Fibroblast of pulmonary artery (primary cell): Measurements from ENCODE around the gene DGKQ.

Experiments
- DNase-seq: peaks from one replicate; pipeline ENCODE4 v3.0.0-alpha.2; 2010; ENCODE audit warnings: low read depth
- H3K4me3 ChIP-seq: replicated peaks from 2 replicates; pipeline ENCODE4 v1.5.1; 2011; ENCODE audit warnings: low read depth, mild to moderate bottlenecking, control low read depth, low read length, moderate library complexity
- CTCF ChIP-seq: IDR thresholded peaks from 2 replicates; pipeline ENCODE4 v1.5.1; 2011; ENCODE audit warnings: mild to moderate bottlenecking, control low read depth, low read length, inconsistent platforms; ENCODE audit errors: missing control alignments

The DGKQ gene

DNA sequence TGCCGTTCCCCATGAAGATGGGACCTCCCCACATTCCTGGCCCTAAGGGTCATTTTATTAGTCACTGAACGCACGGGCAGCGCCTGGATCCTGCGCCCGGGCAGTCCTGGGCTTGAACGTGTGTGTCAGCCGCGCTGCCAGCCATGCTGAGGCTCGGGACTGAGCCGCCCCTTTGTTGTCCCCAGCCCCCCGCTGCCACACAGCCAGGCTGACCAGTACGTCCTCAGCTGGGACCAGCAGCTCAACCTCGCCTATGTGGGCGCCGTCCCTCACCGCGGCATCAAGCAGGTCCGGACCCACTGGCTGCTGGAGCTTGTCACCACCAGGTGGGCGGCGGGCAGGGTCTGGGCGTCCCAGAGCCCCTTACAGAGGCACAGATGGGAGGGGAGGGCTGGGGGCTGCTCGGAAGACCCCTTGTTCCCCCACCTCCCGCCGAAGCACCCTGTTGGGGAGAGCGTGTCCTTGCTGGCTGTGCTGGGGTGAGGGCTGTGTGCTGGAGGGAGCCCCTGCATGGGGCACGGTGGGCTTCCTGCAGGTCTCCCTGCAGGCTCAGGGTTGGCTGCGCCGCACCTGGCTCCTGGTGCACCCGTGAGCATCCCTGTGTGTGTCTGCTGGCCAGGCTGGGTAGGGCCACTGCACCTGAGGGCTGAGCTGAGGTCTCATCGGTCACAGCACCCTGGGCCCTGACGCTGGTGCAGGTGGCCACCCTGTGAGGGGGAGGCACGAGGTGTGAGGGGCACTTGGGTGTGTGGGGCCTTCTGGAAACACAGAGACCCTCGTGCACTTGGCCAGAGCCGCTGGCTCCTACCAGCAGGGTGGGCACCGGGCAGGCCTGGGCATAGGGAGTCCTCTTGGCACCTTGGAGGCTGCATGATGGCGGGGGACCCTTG, 14.5 kb upstream of the DGKQ start:
- peak overlapping the region; percentile 73 for H3K4me3 ChIP-seq
- TF ChIP-seq CTCF: no peak
- no peak for DNase-seq

DNA sequence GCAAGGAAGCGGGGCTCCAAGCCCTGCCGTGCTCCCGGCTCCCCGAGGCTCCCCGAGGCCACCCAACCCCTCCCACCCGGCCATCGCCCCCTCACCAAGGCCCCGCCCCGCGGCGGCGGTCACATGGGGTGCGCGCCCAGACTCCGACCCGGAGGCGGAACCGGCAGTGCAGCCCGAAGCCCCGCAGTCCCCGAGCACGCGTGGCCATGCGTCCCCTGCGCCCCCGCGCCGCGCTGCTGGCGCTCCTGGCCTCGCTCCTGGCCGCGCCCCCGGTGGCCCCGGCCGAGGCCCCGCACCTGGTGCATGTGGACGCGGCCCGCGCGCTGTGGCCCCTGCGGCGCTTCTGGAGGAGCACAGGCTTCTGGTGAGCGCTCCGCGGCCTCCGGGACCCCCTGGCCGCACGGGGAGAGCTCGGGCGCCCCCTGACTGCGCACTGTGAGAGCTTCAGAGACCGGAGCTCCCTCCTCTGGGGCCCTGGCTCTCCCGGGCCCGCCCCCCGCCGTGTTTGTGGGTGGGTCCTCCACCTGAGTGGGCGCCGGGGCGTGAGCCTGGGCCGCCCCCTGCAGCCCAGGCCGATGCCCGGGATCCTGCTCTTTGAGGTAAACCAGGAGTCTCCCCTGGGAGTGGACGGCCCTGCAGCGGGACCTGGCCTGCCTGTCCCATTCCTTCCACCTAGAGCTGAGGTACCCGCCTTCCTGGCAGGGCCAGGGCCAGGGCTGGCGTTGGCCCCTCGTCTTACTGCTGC, 13.7 kb upstream of the DGKQ start, which contains the start of gene IDUA:
Gene IDUA (plus strand): TSS at position 166 of the 745 bp plus-strand sequence. CDS start 41 bp downstream, at position 207.
- peak; percentile 59 for DNase-seq
- peak; percentile 37 for TF ChIP-seq CTCF
- H3K4me3 ChIP-seq: peak within 1 kb of the TSS; percentile 73

DNA sequence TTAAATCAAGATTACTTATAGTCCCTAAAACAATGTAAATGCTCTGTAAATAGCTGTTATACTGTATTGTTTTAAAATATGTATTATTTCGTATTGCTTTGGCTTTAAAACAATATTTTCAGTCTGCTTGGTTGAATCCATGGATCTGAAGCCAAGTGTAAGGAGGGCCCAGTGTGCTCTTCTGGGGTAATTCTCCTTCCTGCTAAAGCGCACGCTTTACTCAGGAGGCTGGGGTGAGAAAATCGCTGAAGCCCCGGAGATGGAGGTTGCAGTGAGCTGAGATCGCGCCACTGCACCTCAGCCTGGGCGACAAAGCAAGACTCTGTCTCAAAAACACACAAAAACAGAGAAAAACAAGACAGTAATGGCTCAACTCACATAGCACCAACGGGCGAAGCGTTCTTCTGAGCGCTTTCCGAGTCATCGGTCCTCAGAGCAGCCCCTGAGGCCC, 13.1 kb upstream of the DGKQ start:
- H3K4me3 ChIP-seq: peak overlapping the region; percentile 73
- TF ChIP-seq CTCF: no peak
- DNase-seq: no peak

DNA sequence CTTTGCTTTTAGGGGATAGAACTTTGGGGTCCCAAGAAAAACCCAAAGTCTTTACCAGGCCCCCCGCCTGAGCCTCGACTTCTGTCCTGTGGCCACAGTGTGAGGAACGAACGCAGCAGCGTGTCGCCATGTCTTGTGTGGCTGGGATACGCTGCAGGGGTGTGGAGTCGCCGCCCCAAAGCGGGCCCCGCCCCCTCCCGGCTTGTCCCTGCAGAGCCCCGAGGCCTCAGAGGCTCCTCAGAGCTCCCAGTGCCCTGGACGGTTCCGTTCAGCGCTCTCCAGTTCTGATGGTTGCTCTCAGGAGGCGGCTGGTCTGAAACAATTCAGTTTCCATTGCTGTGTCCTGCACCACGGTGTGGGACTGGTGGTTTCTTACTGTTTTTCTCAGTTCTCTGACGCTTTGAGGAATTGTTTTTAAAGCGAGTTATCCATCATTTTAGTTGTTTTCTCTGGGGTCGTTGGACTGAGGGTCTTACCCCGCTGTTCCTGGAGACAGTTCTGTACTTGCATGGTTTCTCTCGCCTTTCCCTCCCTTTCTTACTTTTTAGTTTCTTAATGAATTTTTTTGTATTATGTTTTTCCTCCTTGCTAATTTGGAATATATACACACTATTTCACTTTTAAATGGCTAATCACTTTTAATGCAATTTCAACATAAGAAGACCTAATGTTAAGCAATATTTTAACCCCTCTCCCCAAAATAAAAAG, 11.9 kb upstream of the DGKQ start:
- H3K4me3 ChIP-seq: no peak overlapping the region
- DNase-seq: peak; percentile 22
- TF ChIP-seq CTCF: no peak

DNA sequence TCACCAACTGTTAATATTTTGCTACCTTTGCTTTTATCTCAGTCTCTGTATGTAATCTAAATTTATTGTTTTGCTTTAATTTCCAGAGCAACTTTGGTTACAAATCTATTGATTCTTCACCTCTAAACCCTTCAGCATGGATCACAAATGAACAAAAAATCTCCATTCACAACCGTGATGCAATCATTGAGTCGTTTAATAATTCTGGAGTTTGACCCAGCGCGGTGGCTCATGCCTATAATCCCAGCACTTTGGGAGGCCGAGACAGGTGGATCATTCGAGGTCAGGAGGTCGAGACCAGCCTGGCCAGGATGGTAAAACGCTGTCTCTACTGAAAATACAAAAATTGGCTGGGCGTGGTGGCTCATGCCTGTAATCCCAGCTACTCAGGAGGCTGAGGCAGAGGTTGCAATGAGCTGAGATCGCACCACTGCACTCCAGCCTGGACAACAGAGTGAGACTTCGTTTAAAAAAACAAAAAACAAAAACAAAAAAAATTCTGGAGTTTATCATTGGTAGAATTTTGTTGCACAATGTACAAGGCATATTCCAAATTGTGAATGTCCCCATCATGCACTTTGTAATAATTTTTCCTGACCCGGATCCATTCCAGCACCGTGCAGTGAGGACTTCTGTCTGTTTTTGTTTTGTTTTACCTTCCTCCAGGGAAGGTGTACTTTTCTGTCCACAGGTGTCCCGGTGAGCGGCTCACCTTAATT, 11.1 kb upstream of the DGKQ start:
- no peak for DNase-seq
- no peak overlapping the region for H3K4me3 ChIP-seq
- TF ChIP-seq CTCF: no peak

DNA sequence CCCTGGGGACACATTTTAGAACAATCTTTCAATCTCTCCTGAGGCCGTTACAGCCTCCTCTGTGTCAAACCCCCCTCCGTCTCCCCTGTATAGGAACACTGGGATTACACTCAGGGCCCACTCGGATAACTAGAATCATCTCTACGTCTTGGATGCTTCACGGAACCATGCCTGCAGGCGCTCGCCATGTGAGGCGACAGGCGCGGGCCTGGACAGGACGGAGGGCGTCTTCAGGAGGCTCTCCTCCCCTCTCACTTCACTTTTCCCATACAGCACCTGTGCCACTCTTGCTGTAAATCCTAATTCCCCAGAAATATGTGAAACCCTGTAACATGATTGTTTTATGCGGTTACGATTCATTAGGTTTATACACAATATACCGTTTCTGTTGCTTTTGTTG, 9.4 kb upstream of the DGKQ start:
- DNase-seq: no peak
- TF ChIP-seq CTCF: no peak
- H3K4me3 ChIP-seq: no peak overlapping the region
